Measurements from ENCODE around the gene AMHR2. TPM values are rescaled to one million over a fixed set of nuclear protein-coding genes. Genes with fewer than 3 reads are reported as not detected.

The AMHR2 gene
- total and polyA plus RNA-seq, 9 of the 15 experiments (the other 6 are each of a cell fraction or from before 2014, with no cell fraction given), result 8.9 to 49.7 (median 19.3) TPM

DNA sequence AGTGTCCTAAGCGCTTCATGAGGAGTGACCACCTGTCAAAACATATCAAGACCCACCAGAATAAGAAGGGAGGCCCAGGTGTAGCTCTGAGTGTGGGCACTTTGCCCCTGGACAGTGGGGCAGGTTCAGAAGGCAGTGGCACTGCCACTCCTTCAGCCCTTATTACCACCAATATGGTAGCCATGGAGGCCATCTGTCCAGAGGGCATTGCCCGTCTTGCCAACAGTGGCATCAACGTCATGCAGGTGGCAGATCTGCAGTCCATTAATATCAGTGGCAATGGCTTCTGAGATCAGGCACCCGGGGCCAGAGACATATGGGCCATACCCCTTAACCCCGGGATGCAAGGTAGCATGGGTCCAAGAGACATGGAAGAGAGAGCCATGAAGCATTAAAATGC, 12.7 kb upstream of the AMHR2 start:
- FAIRE-seq (no peak), ATAC-seq (no peak), DNase-seq (ENCODE audit: extremely low read depth in 1 of 4, low spot score in 3 of 4) (no peak)
- H4K20me1 ChIP-seq (replicated peaks; ENCODE audit: control insufficient read depth, insufficient read depth, low read length), result no peaks in the 10 kb centered on the region
- peaks cover 63% of the 10 kb centered on the region for H3K36me3 ChIP-seq (ENCODE audit: control insufficient read depth, insufficient read depth, low read length)
- H3K4me2 ChIP-seq (ENCODE audit: insufficient read depth, low read length), result no peak overlapping the region
- no TSS peak for BruUV-seq (replicated peaks)
- H3K27ac ChIP-seq (ENCODE audit: extremely low read depth, low read depth, low read length), result no peak overlapping the region
- WGBS (ENCODE audit: insufficient coverage, low coverage, missing lambda C conversion rate), result 94% methylated on average over 5 of the region's 5 CpGs
- H3K9me1 ChIP-seq (ENCODE audit: control insufficient read depth, insufficient read depth, low read length), result no peaks in the 10 kb centered on the region
- H3K9me3 ChIP-seq (replicated peaks; ENCODE audit: control insufficient read depth, insufficient read depth, low read depth, low read length), result no peaks in the 10 kb centered on the region
- no peaks in the 10 kb centered on the region for H3K27me3 ChIP-seq (ENCODE audit: control insufficient read depth in 2 of 2, insufficient read depth in 2 of 2, low read length in 2 of 2)
- H3K79me2 ChIP-seq (ENCODE audit: control insufficient read depth, insufficient read depth, low read length), result 0 out of 3 replicates have a peak, but pooled peaks cover 3% of the 10 kb centered on the region
- in situ Hi-C loops (cut with MboI), result no loop called here
- no peak overlapping the region for H3K4me3 ChIP-seq
- CTCF ChIA-PET (ENCODE audit: low intra/inter-chr PET ratio), result no interaction called here
- peaks cover 0 to 13% of the 10 kb centered on the region in 2 experiments; a peak in 3 of 5 replicates for H3K4me1 ChIP-seq (replicated peaks in 1 of 2; ENCODE audit: control insufficient read depth in 2 of 2, insufficient read depth in 2 of 2, low read length in 2 of 2)
- TF ChIP-seq, protein P1, sequence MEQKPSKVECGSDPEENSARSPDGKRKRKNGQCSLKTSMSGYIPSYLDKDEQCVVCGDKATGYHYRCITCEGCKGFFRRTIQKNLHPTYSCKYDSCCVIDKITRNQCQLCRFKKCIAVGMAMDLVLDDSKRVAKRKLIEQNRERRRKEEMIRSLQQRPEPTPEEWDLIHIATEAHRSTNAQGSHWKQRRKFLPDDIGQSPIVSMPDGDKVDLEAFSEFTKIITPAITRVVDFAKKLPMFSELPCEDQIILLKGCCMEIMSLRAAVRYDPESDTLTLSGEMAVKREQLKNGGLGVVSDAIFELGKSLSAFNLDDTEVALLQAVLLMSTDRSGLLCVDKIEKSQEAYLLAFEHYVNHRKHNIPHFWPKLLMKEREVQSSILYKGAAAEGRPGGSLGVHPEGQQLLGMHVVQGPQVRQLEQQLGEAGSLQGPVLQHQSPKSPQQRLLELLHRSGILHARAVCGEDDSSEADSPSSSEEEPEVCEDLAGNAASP (IDR thresholded peaks at IDR 0.05), result no peak
- TF ChIP-seq DPF2 (IDR thresholded peaks at IDR 0.05) (no peak), NFYB (IDR thresholded peaks at IDR 0.05; ENCODE audit: extremely low read depth, insufficient read length) (no peak), RAD21 (CRISPR knock-in tag; conservative IDR thresholded peaks at IDR 0.05 in 1 of 2, IDR thresholded peaks at IDR 0.05 in 1 of 2) (no peak)
- TF ChIP-seq, protein P2, sequence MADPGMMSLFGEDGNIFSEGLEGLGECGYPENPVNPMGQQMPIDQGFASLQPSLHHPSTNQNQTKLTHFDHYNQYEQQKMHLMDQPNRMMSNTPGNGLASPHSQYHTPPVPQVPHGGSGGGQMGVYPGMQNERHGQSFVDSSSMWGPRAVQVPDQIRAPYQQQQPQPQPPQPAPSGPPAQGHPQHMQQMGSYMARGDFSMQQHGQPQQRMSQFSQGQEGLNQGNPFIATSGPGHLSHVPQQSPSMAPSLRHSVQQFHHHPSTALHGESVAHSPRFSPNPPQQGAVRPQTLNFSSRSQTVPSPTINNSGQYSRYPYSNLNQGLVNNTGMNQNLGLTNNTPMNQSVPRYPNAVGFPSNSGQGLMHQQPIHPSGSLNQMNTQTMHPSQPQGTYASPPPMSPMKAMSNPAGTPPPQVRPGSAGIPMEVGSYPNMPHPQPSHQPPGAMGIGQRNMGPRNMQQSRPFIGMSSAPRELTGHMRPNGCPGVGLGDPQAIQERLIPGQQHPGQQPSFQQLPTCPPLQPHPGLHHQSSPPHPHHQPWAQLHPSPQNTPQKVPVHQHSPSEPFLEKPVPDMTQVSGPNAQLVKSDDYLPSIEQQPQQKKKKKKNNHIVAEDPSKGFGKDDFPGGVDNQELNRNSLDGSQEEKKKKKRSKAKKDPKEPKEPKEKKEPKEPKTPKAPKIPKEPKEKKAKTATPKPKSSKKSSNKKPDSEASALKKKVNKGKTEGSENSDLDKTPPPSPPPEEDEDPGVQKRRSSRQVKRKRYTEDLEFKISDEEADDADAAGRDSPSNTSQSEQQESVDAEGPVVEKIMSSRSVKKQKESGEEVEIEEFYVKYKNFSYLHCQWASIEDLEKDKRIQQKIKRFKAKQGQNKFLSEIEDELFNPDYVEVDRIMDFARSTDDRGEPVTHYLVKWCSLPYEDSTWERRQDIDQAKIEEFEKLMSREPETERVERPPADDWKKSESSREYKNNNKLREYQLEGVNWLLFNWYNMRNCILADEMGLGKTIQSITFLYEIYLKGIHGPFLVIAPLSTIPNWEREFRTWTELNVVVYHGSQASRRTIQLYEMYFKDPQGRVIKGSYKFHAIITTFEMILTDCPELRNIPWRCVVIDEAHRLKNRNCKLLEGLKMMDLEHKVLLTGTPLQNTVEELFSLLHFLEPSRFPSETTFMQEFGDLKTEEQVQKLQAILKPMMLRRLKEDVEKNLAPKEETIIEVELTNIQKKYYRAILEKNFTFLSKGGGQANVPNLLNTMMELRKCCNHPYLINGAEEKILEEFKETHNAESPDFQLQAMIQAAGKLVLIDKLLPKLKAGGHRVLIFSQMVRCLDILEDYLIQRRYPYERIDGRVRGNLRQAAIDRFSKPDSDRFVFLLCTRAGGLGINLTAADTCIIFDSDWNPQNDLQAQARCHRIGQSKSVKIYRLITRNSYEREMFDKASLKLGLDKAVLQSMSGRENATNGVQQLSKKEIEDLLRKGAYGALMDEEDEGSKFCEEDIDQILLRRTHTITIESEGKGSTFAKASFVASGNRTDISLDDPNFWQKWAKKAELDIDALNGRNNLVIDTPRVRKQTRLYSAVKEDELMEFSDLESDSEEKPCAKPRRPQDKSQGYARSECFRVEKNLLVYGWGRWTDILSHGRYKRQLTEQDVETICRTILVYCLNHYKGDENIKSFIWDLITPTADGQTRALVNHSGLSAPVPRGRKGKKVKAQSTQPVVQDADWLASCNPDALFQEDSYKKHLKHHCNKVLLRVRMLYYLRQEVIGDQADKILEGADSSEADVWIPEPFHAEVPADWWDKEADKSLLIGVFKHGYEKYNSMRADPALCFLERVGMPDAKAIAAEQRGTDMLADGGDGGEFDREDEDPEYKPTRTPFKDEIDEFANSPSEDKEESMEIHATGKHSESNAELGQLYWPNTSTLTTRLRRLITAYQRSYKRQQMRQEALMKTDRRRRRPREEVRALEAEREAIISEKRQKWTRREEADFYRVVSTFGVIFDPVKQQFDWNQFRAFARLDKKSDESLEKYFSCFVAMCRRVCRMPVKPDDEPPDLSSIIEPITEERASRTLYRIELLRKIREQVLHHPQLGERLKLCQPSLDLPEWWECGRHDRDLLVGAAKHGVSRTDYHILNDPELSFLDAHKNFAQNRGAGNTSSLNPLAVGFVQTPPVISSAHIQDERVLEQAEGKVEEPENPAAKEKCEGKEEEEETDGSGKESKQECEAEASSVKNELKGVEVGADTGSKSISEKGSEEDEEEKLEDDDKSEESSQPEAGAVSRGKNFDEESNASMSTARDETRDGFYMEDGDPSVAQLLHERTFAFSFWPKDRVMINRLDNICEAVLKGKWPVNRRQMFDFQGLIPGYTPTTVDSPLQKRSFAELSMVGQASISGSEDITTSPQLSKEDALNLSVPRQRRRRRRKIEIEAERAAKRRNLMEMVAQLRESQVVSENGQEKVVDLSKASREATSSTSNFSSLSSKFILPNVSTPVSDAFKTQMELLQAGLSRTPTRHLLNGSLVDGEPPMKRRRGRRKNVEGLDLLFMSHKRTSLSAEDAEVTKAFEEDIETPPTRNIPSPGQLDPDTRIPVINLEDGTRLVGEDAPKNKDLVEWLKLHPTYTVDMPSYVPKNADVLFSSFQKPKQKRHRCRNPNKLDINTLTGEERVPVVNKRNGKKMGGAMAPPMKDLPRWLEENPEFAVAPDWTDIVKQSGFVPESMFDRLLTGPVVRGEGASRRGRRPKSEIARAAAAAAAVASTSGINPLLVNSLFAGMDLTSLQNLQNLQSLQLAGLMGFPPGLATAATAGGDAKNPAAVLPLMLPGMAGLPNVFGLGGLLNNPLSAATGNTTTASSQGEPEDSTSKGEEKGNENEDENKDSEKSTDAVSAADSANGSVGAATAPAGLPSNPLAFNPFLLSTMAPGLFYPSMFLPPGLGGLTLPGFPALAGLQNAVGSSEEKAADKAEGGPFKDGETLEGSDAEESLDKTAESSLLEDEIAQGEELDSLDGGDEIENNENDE (IDR thresholded peaks at IDR 0.05; ENCODE audit: low read depth, low read length), result no peak
- no peak overlapping the region for H3K9ac ChIP-seq (ENCODE audit: insufficient read depth in 1 of 2, low read depth in 2 of 2, low read length in 2 of 2)
- no peak overlapping the region for H2AFZ ChIP-seq (ENCODE audit: low read depth, low read length)
- POLR2A ChIA-PET, result interaction anchor here (1.1 to 2.3 kb wide), 3 partner anchors 11 to 37 kb away, joined by 4 to 7 read pairs (median 7); no protein-coding TSS in a partner anchor
- intact Hi-C loops (cut with micrococcal nuclease), result no loop called here

All from K562 (cell line).